Measurements from ENCODE around the gene AXIN1. TPM values are rescaled to one million over a fixed set of nuclear protein-coding genes. Genes with fewer than 3 reads are reported as not detected.

Gene AXIN1, protein sequence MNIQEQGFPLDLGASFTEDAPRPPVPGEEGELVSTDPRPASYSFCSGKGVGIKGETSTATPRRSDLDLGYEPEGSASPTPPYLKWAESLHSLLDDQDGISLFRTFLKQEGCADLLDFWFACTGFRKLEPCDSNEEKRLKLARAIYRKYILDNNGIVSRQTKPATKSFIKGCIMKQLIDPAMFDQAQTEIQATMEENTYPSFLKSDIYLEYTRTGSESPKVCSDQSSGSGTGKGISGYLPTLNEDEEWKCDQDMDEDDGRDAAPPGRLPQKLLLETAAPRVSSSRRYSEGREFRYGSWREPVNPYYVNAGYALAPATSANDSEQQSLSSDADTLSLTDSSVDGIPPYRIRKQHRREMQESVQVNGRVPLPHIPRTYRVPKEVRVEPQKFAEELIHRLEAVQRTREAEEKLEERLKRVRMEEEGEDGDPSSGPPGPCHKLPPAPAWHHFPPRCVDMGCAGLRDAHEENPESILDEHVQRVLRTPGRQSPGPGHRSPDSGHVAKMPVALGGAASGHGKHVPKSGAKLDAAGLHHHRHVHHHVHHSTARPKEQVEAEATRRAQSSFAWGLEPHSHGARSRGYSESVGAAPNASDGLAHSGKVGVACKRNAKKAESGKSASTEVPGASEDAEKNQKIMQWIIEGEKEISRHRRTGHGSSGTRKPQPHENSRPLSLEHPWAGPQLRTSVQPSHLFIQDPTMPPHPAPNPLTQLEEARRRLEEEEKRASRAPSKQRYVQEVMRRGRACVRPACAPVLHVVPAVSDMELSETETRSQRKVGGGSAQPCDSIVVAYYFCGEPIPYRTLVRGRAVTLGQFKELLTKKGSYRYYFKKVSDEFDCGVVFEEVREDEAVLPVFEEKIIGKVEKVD
- total RNA-seq (2022; extraction: Qiagen RNA extraction), result 24.5 to 34.7 TPM (median 31.7 TPM) in 5 replicates

DNA sequence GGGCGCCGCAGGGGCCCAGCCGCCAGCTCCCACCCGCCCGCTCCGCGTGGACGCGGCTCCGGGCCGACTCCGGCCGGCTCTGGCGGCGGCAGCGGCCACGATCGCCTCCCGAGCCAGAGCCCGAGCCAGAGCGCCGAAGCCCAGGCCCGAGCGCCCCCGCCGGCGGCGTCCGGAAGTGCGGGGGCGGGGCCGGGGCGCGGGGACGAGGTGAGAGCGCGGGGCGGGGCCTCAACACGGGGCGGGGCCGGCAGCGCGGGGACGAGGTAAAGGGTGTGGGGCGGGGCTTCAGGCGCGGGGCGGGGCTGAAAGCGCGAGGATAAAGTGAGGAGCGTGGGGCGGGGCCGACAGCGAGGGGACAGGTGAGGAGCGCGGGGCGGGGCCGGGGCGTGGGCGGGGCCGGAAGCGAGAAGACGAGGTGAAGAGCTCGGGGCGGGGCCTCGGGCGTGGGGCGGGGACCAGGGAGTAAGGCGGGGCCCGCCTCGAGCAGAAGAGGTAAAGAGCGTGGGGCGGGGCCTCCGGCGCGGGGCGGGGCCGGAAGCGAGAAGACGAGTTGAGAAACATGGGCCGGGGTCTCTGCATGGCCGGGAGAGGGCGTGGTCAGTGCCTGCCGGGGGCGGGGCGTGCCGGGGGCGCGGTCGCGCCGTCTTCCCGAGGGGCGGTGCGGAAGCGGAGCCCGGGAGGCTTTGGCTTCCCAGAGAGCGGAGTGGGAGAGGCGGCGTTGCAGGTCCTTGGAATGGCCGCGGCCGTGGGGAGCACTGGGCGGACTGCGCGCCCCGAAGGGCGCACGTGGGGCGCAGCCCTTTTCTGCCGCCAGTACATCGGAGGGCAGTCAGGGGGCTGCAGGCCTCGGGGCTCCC is at the start of gene AXIN1:
TSS of gene AXIN1 (minus strand) at position 177 of the 857 bp plus-strand sequence. CDS start 5,698 bp downstream, outside the sequence.

DNA sequence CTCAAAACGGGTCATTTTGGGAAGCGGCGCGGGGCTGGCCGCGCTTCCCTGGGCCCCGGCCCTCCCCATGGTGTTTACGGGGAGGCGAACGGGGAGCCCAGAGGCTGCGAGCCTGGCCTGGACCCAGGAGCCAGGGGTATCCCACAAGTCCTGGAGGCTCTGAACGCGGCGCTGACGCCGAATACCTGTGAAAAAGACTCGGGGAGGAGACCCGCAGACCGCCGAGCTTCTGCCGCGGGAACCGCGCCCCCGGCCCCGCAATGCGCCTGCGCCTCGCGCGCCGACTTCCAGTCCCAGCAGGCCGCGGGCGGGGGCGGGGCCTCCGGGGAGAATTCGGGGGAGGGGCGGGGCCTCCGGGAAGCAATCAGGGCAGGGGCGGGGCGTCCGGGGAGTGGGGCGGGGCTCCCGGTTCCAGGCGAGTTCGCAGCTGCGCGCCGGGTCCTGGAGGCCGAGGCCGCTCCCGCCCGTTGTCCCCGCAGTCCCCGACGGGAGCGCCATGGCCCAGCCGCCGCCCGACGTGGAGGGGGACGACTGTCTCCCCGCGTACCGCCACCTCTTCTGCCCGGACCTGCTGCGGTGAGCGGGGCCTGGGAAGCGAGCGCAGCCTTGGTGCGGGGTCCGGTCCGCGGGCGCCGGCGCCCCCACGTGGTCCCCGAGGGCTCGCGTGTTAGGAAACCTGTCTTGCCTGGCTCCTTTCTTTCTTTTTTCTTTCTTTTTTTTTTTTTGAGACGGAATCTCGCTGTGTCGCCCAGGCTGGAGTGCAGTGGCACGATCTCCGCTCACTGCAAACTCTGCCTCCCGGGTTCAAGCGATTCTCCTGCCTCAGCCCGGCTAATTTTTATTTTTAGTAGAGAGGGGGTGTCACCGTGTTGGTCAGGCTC is 49.2 kb upstream of the AXIN1 start, which contains the start of gene DECR2:
TSS of gene DECR2 (plus strand) at position 418 of the 881 bp plus-strand sequence. CDS start at position 497, 79 bp downstream.

DNA sequence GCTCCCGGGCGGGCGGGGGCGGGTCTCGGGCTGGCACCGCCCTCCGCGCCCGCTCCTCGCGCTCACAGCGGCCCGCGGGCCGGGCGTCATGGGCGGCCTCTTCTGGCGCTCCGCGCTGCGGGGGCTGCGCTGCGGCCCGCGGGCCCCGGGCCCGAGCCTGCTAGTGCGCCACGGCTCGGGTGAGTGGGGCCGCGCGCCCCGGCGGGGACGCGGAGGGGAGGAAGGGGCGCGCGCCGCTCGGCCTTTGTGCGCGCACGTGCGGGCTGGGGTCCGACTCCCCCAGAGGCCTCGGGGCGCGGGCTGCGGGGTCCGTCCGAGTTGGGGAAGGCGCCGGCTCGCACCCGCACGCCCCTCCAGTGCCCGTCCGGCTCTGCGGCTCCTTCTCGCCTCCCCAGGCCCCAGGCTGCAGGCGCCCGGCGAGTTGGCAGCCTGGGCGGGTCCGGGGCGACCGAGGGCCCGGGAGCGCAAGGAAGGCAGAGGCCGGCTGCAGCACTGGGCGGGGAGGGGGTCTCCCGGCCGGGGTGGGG is 44.7 kb upstream of the AXIN1 start, which contains the start of gene NME4:
TSS of gene NME4 (plus strand) at position 65 of the 527 bp plus-strand sequence. CDS start at position 89, 24 bp downstream.

DNA sequence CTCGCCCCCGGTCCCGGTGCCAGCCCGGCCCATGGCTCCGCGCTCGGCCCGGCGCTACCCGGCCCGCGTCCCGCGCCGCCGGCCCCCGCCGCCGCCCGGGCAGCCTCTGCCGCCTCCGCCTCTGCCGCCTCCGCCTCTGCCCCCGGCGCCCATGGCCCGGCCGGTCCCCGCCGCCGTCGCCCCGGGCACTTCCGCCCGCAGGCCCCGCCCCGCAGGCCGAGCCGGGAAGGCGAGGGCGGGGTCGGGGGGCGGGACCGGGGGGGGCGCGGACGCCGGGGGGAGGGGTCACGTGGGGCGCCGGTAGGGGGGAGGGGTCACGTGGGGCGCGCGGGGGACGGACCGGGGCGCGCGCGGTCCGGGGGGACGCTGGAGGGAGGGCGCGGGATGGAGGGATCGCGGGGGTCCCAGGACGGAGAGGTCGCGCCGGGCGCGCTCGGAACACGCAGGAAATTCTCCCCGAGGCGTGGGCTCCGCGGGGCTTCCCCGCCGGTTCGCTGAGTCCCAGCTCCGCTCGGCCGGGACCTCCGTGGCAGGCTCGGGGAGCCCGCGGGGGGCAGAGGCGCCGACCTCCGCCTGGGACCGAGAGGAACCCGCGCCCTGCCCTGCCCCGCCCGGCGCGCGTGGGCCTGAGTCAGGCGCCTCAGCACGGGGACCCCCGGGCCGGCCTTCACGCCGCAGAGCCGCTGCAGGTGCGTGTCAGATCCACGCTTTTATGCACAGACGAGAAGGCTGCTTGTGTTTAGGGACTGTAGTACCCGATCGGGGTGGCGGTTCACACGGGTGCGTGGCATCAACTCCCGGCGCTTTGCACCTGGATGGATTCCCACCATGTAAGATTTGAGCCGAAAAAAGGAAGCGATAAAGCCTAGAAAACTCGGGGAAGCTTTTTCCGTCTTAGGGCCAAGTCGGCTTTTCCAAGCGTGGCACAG is 29.5 kb upstream of the AXIN1 start, which contains the start of gene PGAP6:
TSS of gene PGAP6 (minus strand) at position 190 of the 929 bp plus-strand sequence. CDS start at position 33, 157 bp downstream.

DNA sequence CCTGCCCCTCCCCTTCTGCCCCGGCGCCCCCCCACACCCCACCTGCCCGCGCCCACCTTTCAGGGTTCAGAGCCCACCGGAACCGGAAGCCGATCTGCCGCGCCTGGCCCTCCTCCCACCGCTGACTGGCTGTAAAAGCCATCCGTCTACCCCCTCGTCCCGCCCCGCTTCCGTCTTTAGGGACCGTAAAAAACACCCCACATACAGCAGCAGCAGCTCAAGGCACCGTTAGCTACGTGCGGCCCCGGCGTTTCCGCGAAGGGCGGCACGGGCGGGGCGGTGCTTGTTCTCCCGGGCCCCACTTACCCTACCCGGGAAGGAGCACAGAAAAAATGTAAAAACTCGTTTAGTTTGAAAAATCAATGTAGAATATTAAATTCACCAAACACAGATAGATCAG is 17.9 kb upstream of the AXIN1 start, which contains the start of gene MRPL28:
TSS of gene MRPL28 (minus strand) at position 96 of the 400 bp plus-strand sequence. CDS start 320 bp downstream, outside the sequence.

DNA sequence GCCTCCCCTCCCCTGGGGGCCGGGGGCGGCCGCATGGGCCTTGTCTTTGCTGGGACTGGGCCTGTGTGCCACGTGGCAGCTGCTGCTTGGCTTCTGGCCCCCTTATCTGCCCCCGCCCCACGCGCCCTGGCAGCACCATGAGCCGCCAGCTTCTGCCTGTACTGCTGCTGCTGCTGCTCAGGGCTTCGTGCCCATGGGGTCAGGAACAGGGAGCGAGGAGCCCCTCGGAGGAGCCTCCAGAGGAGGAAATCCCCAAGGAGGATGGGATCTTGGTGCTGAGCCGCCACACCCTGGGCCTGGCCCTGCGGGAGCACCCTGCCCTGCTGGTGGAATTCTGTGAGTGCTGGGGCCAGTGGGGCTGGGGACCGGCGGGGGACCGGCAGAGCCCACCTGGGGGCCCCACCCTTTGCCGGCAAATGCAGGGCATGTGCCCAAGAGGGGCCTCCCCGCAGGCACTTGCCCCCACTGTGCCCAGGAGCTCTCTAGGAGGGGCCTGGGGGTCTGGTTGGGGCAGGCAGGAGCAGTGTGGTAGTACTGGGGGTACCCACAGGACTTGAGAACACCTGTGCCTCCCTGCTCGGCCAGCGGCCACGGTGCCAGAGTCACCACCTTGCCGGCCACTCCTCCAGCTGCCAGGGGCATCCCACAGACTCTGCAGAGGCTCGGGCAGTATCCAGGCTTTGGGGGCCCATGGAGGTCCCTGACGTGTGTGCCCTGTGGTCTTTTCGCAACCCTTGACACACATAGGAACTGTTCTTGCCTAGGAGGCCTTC is 69.3 kb downstream of the AXIN1 start, which contains the start of gene PDIA2:
TSS of gene PDIA2 (plus strand) at position 132 of the 773 bp plus-strand sequence. CDS start at position 138, 6 bp downstream.

DNA sequence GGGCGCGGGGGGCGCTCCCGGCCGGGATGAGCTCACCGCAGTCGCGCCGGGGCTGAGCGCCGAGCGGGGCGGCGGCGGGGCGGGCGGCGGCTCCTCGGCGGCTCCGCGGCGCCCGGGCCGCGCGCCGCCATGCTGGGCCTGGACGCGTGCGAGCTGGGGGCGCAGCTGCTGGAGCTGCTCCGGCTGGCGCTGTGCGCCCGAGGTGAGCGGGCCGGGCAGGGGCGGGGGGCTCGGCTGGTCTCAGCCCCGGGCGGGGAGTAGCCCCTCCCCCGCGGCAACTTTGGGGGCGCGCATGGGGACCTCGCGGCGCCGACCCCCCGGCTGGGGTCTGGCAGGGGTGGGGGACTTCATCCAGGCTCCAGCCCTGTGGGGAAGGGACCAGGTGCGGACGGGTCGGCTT is 72.0 kb downstream of the AXIN1 start, which contains the start of gene ARHGDIG:
TSS of gene ARHGDIG (plus strand) at position 40 of the 400 bp plus-strand sequence. CDS start at position 130, 90 bp downstream.

DNA sequence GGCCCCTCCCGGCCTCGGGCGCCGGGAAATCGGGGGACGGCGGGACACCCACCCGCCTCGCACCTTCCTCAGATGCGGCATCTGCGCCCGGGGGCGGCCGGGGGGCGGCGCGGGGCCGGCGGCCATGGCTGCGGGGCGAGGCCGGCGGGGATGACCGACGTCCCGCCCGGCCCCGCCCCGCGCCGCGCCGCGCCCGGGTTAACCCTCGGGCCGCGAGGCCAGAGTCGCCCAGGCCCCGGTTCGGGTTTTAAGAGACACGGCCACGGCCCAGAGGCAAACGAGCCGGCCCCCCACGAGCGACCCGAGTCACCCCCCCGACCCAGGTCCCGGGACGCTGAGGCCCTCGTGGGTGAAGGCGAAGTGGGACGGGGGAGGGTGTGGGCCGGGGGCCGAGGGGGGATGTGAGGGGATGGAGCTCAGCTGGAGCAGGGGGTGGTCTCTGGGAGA is 76.7 kb downstream of the AXIN1 start, which contains the start of gene RGS11:
TSS of gene RGS11 (minus strand) at position 159 of the 447 bp plus-strand sequence. CDS start at position 126, 33 bp downstream.

Other genes starting within 250 kb of the AXIN1 start
- 21.0 to 29.7 TPM (median 26.8 TPM) in 5 replicates for gene NPRL3, start 214.1 kb downstream of the AXIN1 start, total RNA-seq (2022; extraction: Qiagen RNA extraction)
- gene HBZ, start 200.1 kb downstream of the AXIN1 start, total RNA-seq (2022; extraction: Qiagen RNA extraction), result 0.19 TPM in 1 of 5 replicates, not detected in the others
- not detected in 5 replicates for gene HBM, start 186.7 kb downstream of the AXIN1 start, total RNA-seq (2022; extraction: Qiagen RNA extraction)
- 0.47 to 0.97 TPM (median 0.68 TPM) in 4 of 5 replicates, not detected in the other for gene HBA2, start 179.8 kb downstream of the AXIN1 start, total RNA-seq (2022; extraction: Qiagen RNA extraction)
- 0.87 to 2.8 TPM (median 1.5 TPM) in 4 of 5 replicates, not detected in the other for gene HBA1, start 176.0 kb downstream of the AXIN1 start, total RNA-seq (2022; extraction: Qiagen RNA extraction)
- gene HBQ1, start 172.3 kb downstream of the AXIN1 start, total RNA-seq (2022; extraction: Qiagen RNA extraction), result 4.6 to 8.2 TPM (median 7.1 TPM) in 5 replicates
- gene LUC7L, start 123.3 kb downstream of the AXIN1 start, total RNA-seq (2022; extraction: Qiagen RNA extraction), result 41.1 to 48.4 TPM (median 46.1 TPM) in 5 replicates
- gene FAM234A, start 117.9 kb downstream of the AXIN1 start, total RNA-seq (2022; extraction: Qiagen RNA extraction), result 40.8 to 49.2 TPM (median 48.4 TPM) in 5 replicates
- 3.4 to 5.4 TPM (median 4.9 TPM) in 5 replicates for gene RGS11, start 76.8 kb downstream of the AXIN1 start, total RNA-seq (2022; extraction: Qiagen RNA extraction)
- gene ARHGDIG, start 72.1 kb downstream of the AXIN1 start, total RNA-seq (2022; extraction: Qiagen RNA extraction), result 2.7 to 3.4 TPM (median 3.2 TPM) in 5 replicates
- gene PDIA2, start 69.6 kb downstream of the AXIN1 start, total RNA-seq (2022; extraction: Qiagen RNA extraction), result 0.11 to 0.65 TPM (median 0.42 TPM) in 5 replicates
- 121 to 139 TPM (median 132 TPM) in 5 replicates for gene MRPL28, start 17.8 kb upstream of the AXIN1 start, total RNA-seq (2022; extraction: Qiagen RNA extraction)
- gene PGAP6, start 29.3 kb upstream of the AXIN1 start, total RNA-seq (2022; extraction: Qiagen RNA extraction), result 28.8 to 39.8 TPM (median 37.5 TPM) in 5 replicates
- 288 to 451 TPM (median 424 TPM) in 5 replicates for gene NME4, start 44.5 kb upstream of the AXIN1 start, total RNA-seq (2022; extraction: Qiagen RNA extraction)
- gene DECR2, start 49.2 kb upstream of the AXIN1 start, total RNA-seq (2022; extraction: Qiagen RNA extraction), result 20.9 to 31.4 TPM (median 26.9 TPM) in 5 replicates
- 22.9 to 30.3 TPM (median 25.1 TPM) in 5 replicates for gene RAB11FIP3, start 72.9 kb upstream of the AXIN1 start, total RNA-seq (2022; extraction: Qiagen RNA extraction)
- 39.5 to 81.2 TPM (median 72.0 TPM) in 5 replicates for gene CAPN15, start 175.0 kb upstream of the AXIN1 start, total RNA-seq (2022; extraction: Qiagen RNA extraction)
- gene PRR35, start 207.7 kb upstream of the AXIN1 start, total RNA-seq (2022; extraction: Qiagen RNA extraction), result 0.09 to 0.24 TPM (median 0.20 TPM) in 5 replicates
- gene NHLRC4, start 214.3 kb upstream of the AXIN1 start, total RNA-seq (2022; extraction: Qiagen RNA extraction), result 0.06 to 0.26 TPM (median 0.19 TPM) in 5 replicates
- 26.9 to 42.7 TPM (median 40.1 TPM) in 5 replicates for gene PIGQ, start 217.2 kb upstream of the AXIN1 start, total RNA-seq (2022; extraction: Qiagen RNA extraction)
- gene RAB40C, start 237.3 kb upstream of the AXIN1 start, total RNA-seq (2022; extraction: Qiagen RNA extraction), result 12.0 to 18.7 TPM (median 17.9 TPM) in 5 replicates